Calu3 (cell line): ENCODE measurements around the gene PDZD8. TPM values are rescaled to one million over a fixed set of nuclear protein-coding genes. Genes with fewer than 3 reads are reported as not detected.

Experiments used
- BruUV-seq: library from RNA; stranded (reverse); fragments of 400-500 nt; replicated peaks from 2 replicates; lab custom pipeline; 2021; lab: Mats Ljungman, UMichigan
- CTCF ChIA-PET: fragments of 300-600 bp; sonication (Branson Sonifier 250); formaldehyde crosslinking; loops from one replicate; lab custom pipeline; 2022; ENCODE audit warnings: antibody characterized with exemption; lab: Charles Lee
- DNase-seq: peaks from one replicate; pipeline ENCODE4 v3.0.0; 2022
- H3K27ac Mint-ChIP-seq: one replicate; pipeline ENCODE4 v1.8.0; 2022; ENCODE audit warnings: mixed read lengths; ENCODE audit not compliant: unreplicated experiment
- H3K27me3 Mint-ChIP-seq: one replicate; pipeline ENCODE4 v1.8.0; 2022; ENCODE audit warnings: mixed read lengths; ENCODE audit not compliant: unreplicated experiment
- H3K36me3 Mint-ChIP-seq: one replicate; pipeline ENCODE4 v1.8.0; 2022; ENCODE audit warnings: mild to moderate bottlenecking, moderate library complexity, mixed read lengths; ENCODE audit not compliant: insufficient read depth, unreplicated experiment
- H3K4me1 Mint-ChIP-seq: one replicate; pipeline ENCODE4 v1.8.0; 2022; ENCODE audit warnings: mild to moderate bottlenecking, low read depth, mixed read lengths; ENCODE audit not compliant: unreplicated experiment
- H3K4me3 Mint-ChIP-seq: one replicate; pipeline ENCODE4 v1.8.0; 2022; ENCODE audit warnings: mild to moderate bottlenecking, low read depth, moderate library complexity, mixed read lengths; ENCODE audit not compliant: unreplicated experiment
- H3K9me3 Mint-ChIP-seq: one replicate; pipeline ENCODE4 v1.8.0; 2022; ENCODE audit warnings: low read depth, mixed read lengths; ENCODE audit not compliant: unreplicated experiment
- intact Hi-C: fragments of 100-400 bp; cut with micrococcal nuclease; formaldehyde crosslinking; loops from one replicate; pipeline ENCODE4 v1.10.0; 2022; ENCODE audit not compliant: unreplicated experiment
- total RNA-seq: library from RNA; stranded (reverse); gene quantifications from 2 replicates; pipeline ENCODE4 v1.2.3, GENCODE V29; 2022
- TF ChIP-seq, protein P1 (sequence below): fragments of 200-600 bp; IDR thresholded peaks from one replicate; pipeline ENCODE4 v1.8.0; 2022; ENCODE audit warnings: antibody characterized with exemption; ENCODE audit not compliant: unreplicated experiment

The PDZD8 gene
- total RNA-seq, 1 experiment from 2014 or later, result 45.0 TPM

DNA sequence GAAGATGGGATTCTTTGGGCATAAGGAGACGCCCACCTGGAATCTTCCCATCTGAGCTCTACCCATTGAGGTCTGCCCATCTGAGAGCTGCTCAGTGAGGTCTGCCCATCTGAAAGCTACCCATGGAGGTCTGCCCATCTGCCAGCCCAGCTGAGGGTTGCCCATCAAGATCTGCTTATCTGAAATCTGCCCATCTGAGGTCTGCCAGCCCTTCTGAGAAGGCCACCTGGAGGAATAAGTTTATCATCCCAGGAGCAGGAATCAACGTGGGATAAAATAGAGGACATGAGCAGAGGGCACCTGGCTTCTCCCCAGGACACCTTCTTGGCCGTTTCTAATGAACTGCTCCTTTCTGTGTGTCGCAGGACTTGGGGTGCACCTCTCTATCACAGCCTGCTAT, 35.3 kb upstream of the PDZD8 start:
- intact Hi-C loops, result no loop called here
- Mint-ChIP-seq H3K27ac (no peak overlapping the region), H3K36me3 (no peaks in the 10 kb centered on the region), H3K9me3 (no peaks in the 10 kb centered on the region), H3K27me3 (no peaks in the 10 kb centered on the region), H3K4me3 (no peak overlapping the region), H3K4me1 (peaks cover 9% of the 10 kb centered on the region)
- no TSS peak for BruUV-seq
- no peak for DNase-seq
- CTCF ChIA-PET, result no interaction called here
- TF ChIP-seq, protein P1, sequence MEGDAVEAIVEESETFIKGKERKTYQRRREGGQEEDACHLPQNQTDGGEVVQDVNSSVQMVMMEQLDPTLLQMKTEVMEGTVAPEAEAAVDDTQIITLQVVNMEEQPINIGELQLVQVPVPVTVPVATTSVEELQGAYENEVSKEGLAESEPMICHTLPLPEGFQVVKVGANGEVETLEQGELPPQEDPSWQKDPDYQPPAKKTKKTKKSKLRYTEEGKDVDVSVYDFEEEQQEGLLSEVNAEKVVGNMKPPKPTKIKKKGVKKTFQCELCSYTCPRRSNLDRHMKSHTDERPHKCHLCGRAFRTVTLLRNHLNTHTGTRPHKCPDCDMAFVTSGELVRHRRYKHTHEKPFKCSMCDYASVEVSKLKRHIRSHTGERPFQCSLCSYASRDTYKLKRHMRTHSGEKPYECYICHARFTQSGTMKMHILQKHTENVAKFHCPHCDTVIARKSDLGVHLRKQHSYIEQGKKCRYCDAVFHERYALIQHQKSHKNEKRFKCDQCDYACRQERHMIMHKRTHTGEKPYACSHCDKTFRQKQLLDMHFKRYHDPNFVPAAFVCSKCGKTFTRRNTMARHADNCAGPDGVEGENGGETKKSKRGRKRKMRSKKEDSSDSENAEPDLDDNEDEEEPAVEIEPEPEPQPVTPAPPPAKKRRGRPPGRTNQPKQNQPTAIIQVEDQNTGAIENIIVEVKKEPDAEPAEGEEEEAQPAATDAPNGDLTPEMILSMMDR, result no peak

DNA sequence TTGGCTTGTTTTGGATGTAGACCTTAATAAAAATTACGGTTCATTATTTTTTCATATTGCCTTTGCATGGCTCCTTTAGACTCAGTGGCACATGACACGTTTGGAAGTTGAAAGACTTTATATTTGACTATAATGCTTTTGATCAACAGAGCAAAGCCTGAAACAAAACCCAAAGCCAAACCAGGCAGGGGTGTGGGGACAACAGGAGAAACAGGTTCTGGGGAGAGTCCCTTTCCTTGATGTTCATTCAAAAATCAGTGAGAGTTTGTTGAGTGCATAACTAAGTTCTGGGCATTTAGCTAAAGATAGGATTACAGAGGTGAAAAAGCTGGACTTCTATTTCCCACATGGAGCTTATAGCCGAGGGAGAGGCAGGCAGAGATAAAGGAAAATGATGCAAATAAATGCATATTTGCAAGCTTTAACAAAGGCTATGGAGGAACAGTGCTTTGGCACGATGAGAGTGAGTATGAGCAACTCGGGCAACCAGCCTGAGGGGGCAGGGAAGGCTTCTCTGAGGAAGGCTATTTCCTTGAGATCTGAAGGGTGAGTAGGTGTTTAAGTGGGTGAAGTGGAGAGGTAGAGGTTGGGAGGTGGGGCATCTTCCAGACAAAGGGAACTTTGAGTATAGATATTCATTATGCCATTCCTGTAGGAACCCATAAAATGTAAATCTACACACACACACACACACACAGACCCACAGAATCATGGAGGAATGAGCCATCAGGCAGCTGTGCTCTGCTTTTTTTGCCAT, 34.5 kb upstream of the PDZD8 start:
- no peak for DNase-seq
- BruUV-seq, result no TSS peak
- no peaks in the 10 kb centered on the region for H3K9me3 Mint-ChIP-seq
- TF ChIP-seq, protein P1, result no peak
- H3K4me3 Mint-ChIP-seq, result no peak overlapping the region
- no peaks in the 10 kb centered on the region for H3K36me3 Mint-ChIP-seq
- H3K4me1 Mint-ChIP-seq, result peaks cover 9% of the 10 kb centered on the region
- CTCF ChIA-PET, result no interaction called here
- H3K27ac Mint-ChIP-seq, result no peak overlapping the region
- intact Hi-C loops, result no loop called here
- H3K27me3 Mint-ChIP-seq, result no peaks in the 10 kb centered on the region

DNA sequence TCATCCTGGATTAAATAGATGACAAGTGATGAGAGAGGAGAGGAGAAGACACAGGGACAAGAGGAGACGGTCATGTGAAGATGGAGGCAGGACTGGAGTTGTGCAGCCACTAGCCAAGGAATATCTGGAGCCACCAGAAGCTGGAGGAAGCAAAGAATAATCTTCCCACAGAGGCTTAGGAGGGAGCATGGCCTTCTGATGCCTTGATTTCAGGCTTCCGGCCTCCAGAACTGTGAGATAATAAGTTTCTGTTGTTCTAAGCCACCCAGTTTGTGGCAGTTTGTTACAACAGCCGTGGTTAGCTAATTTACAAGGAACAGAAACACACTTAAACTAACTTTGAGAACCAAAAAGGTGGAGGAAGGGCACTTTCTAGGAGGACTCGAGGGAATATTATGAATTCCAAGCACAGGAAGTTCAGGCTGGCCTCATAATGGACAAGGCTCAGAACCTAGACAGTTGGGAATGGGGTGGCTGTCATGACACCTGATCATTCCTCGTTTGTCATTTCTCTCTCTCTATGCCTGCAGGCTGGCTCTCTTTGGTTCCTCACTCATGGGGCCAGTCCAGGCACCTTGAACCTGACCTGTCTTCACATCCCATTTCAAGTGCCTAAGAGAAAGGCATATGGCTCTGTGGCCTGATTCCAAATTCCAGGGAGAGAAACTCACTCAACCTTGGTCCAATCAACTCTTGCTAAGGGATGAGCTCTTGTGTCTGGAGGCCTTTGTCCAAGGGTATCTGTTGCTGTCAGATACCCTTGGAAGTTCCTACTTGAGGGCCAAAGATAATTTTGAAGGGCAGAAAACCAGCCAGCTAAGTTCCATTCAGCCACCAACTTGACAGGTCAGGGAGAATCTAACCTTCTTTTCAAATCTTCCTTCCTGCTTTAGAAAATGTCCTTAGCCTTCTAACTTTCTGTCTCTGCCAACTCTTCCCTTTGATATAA, 33.5 kb upstream of the PDZD8 start:
- intact Hi-C loops, result no loop called here
- no peak overlapping the region for H3K27ac Mint-ChIP-seq
- no TSS peak for BruUV-seq
- H3K4me3 Mint-ChIP-seq, result no peak overlapping the region
- no peaks in the 10 kb centered on the region for H3K36me3 Mint-ChIP-seq
- DNase-seq, result no peak
- H3K27me3 Mint-ChIP-seq, result no peaks in the 10 kb centered on the region
- CTCF ChIA-PET, result no interaction called here
- TF ChIP-seq, protein P1, result no peak
- peaks cover 9% of the 10 kb centered on the region for H3K4me1 Mint-ChIP-seq
- H3K9me3 Mint-ChIP-seq, result no peaks in the 10 kb centered on the region

DNA sequence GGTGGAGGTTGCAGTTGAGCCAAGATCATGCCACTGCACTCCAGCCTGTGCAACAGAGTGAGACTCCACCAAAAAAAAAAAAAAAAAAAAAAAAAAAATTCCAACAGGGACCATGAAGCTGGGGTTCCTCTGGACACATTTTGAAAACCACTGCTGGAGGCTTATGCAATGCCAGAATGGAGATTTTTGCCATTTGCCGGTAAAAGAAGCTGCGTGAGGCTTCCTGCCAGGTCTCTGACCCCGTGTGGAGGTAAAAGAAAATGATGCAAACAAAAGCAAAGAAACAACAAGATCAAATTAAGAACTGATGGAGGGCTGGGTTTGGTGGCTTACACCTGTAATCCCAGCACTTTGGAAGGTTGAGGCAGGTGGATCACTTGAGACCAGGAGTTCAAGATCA, 30.5 kb upstream of the PDZD8 start:
- Mint-ChIP-seq H3K36me3 (no peaks in the 10 kb centered on the region), H3K27ac (no peak overlapping the region)
- TF ChIP-seq, protein P1, result no peak

More for the DNA sequence above, 30.5 kb upstream of the PDZD8 start:
- BruUV-seq, result no TSS peak
- CTCF ChIA-PET, result no interaction called here
- intact Hi-C loops, result no loop called here
- DNase-seq, result no peak
- no peaks in the 10 kb centered on the region for H3K9me3 Mint-ChIP-seq
- H3K4me1 Mint-ChIP-seq, result peaks cover 9% of the 10 kb centered on the region
- H3K27me3 Mint-ChIP-seq, result no peaks in the 10 kb centered on the region
- H3K4me3 Mint-ChIP-seq, result no peak overlapping the region
